HCT116 (cell line): Measurements from ENCODE around the gene ZNF862. TPM values are rescaled to one million over a fixed set of nuclear protein-coding genes. Genes with fewer than 3 reads are reported as not detected.
"Not testable (repeated sequence)": the region's sequence is repeated elsewhere in the genome, so short reads cannot be mapped to it uniquely, and the experiment has no call there.

ENCODE experiments used
- ATAC-seq: fragments of 200-7000 bp; cut with Tn5 transposase; 2 replicates; pipeline ENCODE4 v1.9.1; 2020; ENCODE audit warnings: mild to moderate bottlenecking, moderate library complexity
- BruUV-seq: library from RNA; stranded (reverse); fragments of 400-500 nt; replicated peaks from 2 replicates; lab custom pipeline; 2021; lab: Mats Ljungman, UMichigan
- CTCF ChIA-PET: fragments of 300-600 bp; sonication (Branson Sonifier 250); formaldehyde crosslinking; loops from one replicate; lab custom pipeline; 2021; ENCODE audit warnings: antibody characterized with exemption; lab: Charles Lee
- POLR2A ChIA-PET: fragments of 300-600, 350-600 bp; sonication (Branson Sonifier 250); formaldehyde crosslinking; loops from one replicate; lab custom pipeline; 2021; ENCODE audit warnings: antibody characterized with exemption; lab: Charles Lee
- RAD21 ChIA-PET, 2 experiments: fragments of 300-600 bp; sonication (Branson Sonifier 250); formaldehyde crosslinking; loops; one replicate each; lab custom pipeline; 2023; ENCODE audit warnings: low total read pairs in 2 of 2; ENCODE audit not compliant: uncharacterized antibody in 2 of 2, unreplicated experiment in 2 of 2, low non-redundant PET in 1 of 2; lab: Charles Lee
- DNase-seq: peaks from one replicate; pipeline ENCODE4 v3.0.0-alpha.2; 2010; ENCODE audit warnings: low read depth, low spot score
- H2AFZ ChIP-seq: fragments of 200-600 bp; shearing (Covaris generic), sonication (generic); 2 replicates; pipeline ENCODE4 v1.6.1; 2017; ENCODE audit warnings: low read depth, mixed run types, mixed read lengths, antibody characterized with exemption, low read length; ENCODE audit not compliant: poor library complexity, severe bottlenecking
- H3K27ac ChIP-seq: 2 replicates; pipeline ENCODE4 v1.5.1; 2012; ENCODE audit warnings: low read depth, low read length
- H3K27me3 ChIP-seq: fragments of 200-600 bp; sonication (generic); 2 replicates; pipeline ENCODE4 v1.6.1; 2016; ENCODE audit warnings: mixed run types, low read length, mixed read lengths; ENCODE audit not compliant: insufficient read depth
- H3K36me3 ChIP-seq, 2 experiments: fragments of 200-500 bp in 1 of 2; fragments of 200-600 bp in 1 of 2; sonication (Bioruptor generic) in 1 of 2; sonication (generic) in 1 of 2; 2 replicates each; pipeline versions ENCODE4 v1.5.1 to v1.6.1; 2014 to 2016; ENCODE audit warnings: low read length in 2 of 2, inconsistent platforms in 1 of 2, mixed read lengths in 1 of 2, mixed run types in 1 of 2; ENCODE audit not compliant: insufficient read depth in 2 of 2, control insufficient read depth in 1 of 2
- H3K4me1 ChIP-seq, 2 experiments: fragments of 200-600 bp in 1 of 2; sonication (generic) in 1 of 2; 2 replicates each; pipeline versions ENCODE4 v1.5.1 to v1.6.1; 2012 to 2017; ENCODE audit warnings: low read length in 2 of 2, inconsistent platforms in 1 of 2, mild to moderate bottlenecking in 1 of 2, mixed read lengths in 1 of 2, mixed run types in 1 of 2, moderate library complexity in 1 of 2; ENCODE audit not compliant: insufficient read depth in 2 of 2, control insufficient read depth in 1 of 2
- H3K4me2 ChIP-seq: fragments of 200-600 bp; sonication (generic); 2 replicates; pipeline ENCODE4 v1.6.1; 2017; ENCODE audit warnings: mixed run types, low read length, mixed read lengths
- H3K4me3 ChIP-seq, 2 experiments: fragments of 200-600 bp in 1 of 2; sonication (generic) in 1 of 2; replicated peaks in 1 of 2; 2 replicates each; pipeline ENCODE4 v1.5.1; 2011 to 2016; ENCODE audit warnings: low read length in 2 of 2, control low read depth in 1 of 2, low read depth in 1 of 2, mild to moderate bottlenecking in 1 of 2, mixed read lengths in 1 of 2, mixed run types in 1 of 2
- H3K79me2 ChIP-seq: fragments of 200-600 bp; sonication (generic); 2 replicates; pipeline ENCODE4 v1.6.1; 2017; ENCODE audit warnings: mild to moderate bottlenecking, mixed run types, low read length, moderate library complexity, mixed read lengths; ENCODE audit not compliant: insufficient read depth
- H3K9ac ChIP-seq: fragments of 200-600 bp; sonication (generic); 2 replicates; pipeline ENCODE4 v1.6.1; 2016; ENCODE audit warnings: low read length, mixed read lengths
- H3K9me2 ChIP-seq: fragments of 200-600 bp; sonication (generic), shearing (Covaris generic); 2 replicates; pipeline ENCODE4 v1.6.1; 2017; ENCODE audit warnings: mixed run types, mild to moderate bottlenecking, moderate library complexity; ENCODE audit not compliant: insufficient read depth
- H3K9me3 ChIP-seq, 2 experiments: fragments of 200-500 bp in 1 of 2; fragments of 200-600 bp in 1 of 2; sonication (Bioruptor generic) in 1 of 2; sonication (generic) in 1 of 2; 2 replicates each; pipeline ENCODE4 v1.6.1; 2014 to 2017; ENCODE audit warnings: low read length in 2 of 2, mixed read lengths in 2 of 2, inconsistent platforms in 1 of 2, low read depth in 1 of 2, mild to moderate bottlenecking in 1 of 2, mixed run types in 1 of 2, moderate library complexity in 1 of 2; ENCODE audit not compliant: control insufficient read depth in 1 of 2, insufficient read depth in 1 of 2
- H4K20me1 ChIP-seq: fragments of 200-600 bp; sonication (generic), shearing (Covaris generic); 2 replicates; pipeline ENCODE4 v1.6.1; 2017; ENCODE audit warnings: mixed run types, mild to moderate bottlenecking, moderate library complexity; ENCODE audit not compliant: insufficient read depth
- intact Hi-C: fragments of 100-400 bp; cut with micrococcal nuclease; formaldehyde crosslinking; loops from 2 replicates; pipeline ENCODE4 v1.10.0; 2022
- total RNA-seq: library from RNA; stranded (reverse); gene quantifications from one replicate; pipeline ENCODE4 v1.2.1, GENCODE V29; 2021; ENCODE audit not compliant: unreplicated experiment

ZNF862 gene
- total RNA-seq, 1 experiment from 2014 or later: 8.5 TPM

GRCh38 chr7:149890715-149891114 lies 52.5 kb downstream of the ZNF862 start:
- H3K9me2 ChIP-seq, POLR2A ChIA-PET, H3K27me3 ChIP-seq, intact Hi-C loops, H2AFZ ChIP-seq, H3K79me2 ChIP-seq, H3K4me2 ChIP-seq, DNase-seq, H3K4me1 ChIP-seq, ATAC-seq, H3K36me3 ChIP-seq, H4K20me1 ChIP-seq, RAD21 ChIA-PET, CTCF ChIA-PET, H3K4me3 ChIP-seq, H3K27ac ChIP-seq, BruUV-seq, H3K9ac ChIP-seq, H3K9me3 ChIP-seq: not testable (repeated sequence)

GRCh38 chr7:149894957-149895356 lies 56.8 kb downstream of the ZNF862 start:
- RAD21 ChIA-PET, BruUV-seq, H3K79me2 ChIP-seq, H3K4me1 ChIP-seq, H3K9me3 ChIP-seq, H3K27ac ChIP-seq, POLR2A ChIA-PET, H3K9me2 ChIP-seq, CTCF ChIA-PET, ATAC-seq, H3K4me3 ChIP-seq, H3K4me2 ChIP-seq, H3K9ac ChIP-seq, H3K36me3 ChIP-seq, H4K20me1 ChIP-seq, H3K27me3 ChIP-seq, intact Hi-C loops, H2AFZ ChIP-seq, DNase-seq: not testable (repeated sequence)

- BruUV-seq, H3K4me1 ChIP-seq, DNase-seq, H2AFZ ChIP-seq, H3K9me2 ChIP-seq, H4K20me1 ChIP-seq, H3K9me3 ChIP-seq, intact Hi-C loops, H3K27ac ChIP-seq, H3K4me3 ChIP-seq, H3K27me3 ChIP-seq, POLR2A ChIA-PET, H3K4me2 ChIP-seq, H3K36me3 ChIP-seq, H3K9ac ChIP-seq, RAD21 ChIA-PET, CTCF ChIA-PET, H3K79me2 ChIP-seq, ATAC-seq: not testable (repeated sequence)
These were observed 69.7 kb downstream of the ZNF862 start for GRCh38 chr7:149907776-149908376.

GRCh38 chr7:149910219-149910618 lies 72.0 kb downstream of the ZNF862 start:
- not testable (repeated sequence) for H3K27ac ChIP-seq, BruUV-seq

More at GRCh38 chr7:149910219-149910618, 72.0 kb downstream of the ZNF862 start:
- H3K4me1 ChIP-seq, H3K4me3 ChIP-seq, ATAC-seq, CTCF ChIA-PET, RAD21 ChIA-PET, H4K20me1 ChIP-seq, H2AFZ ChIP-seq, H3K9ac ChIP-seq, H3K9me3 ChIP-seq, H3K27me3 ChIP-seq, H3K4me2 ChIP-seq, intact Hi-C loops, DNase-seq, H3K9me2 ChIP-seq, H3K36me3 ChIP-seq, POLR2A ChIA-PET, H3K79me2 ChIP-seq: not testable (repeated sequence)
